ENCODE data around the gene RRP7A. TPM values are rescaled to one million over a fixed set of nuclear protein-coding genes. Genes with fewer than 3 reads are reported as not detected.
"Not testable (repeated sequence)": the region's sequence is repeated elsewhere in the genome, so short reads cannot be mapped to it uniquely, and the experiment has no call there.

Gene RRP7A
- total and polyA plus RNA-seq, 4 donors = 5.3 to 38.9 (median 28.1) TPM

DNA sequence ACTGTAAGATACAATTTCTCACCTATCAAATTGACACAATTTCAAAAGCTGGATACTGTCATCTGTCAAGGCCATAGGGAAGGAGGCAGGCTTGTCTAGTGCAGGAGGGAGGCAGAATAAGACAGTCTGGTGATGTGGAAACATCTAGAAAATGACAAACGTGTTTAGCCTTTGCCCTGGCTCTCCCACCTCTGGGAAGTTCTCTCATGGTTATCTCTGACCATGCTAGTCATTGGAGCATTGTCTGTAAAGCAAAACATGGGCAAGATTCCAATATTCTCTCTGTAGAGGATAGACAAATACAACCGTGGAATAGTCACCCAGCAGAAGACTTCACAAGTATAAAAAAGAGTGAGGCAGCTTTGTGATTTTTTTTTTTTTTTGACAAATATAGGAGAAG is 25.1 kb upstream of the RRP7A start:
- Histone ChIP-seq H3K4me3 (ENCODE audit: low read length in 2 of 2) (no peak overlapping the region), H3K9me3 (ENCODE audit: control insufficient read depth, low read length) (no peaks in the 10 kb centered on the region), H3K36me3 (ENCODE audit: control insufficient read depth in 1 of 2, insufficient read depth in 2 of 2, low read length in 1 of 2) (no peaks in the 10 kb centered on the region), H3K27ac (ENCODE audit: low read depth in 1 of 2, low read length in 2 of 2) (no peak overlapping the region), H3K27me3 (ENCODE audit: control insufficient read depth in 1 of 2, insufficient read depth in 2 of 2, low read length in 1 of 2) (no peaks in the 10 kb centered on the region), H3K4me1 (ENCODE audit: control insufficient read depth in 1 of 2, insufficient read depth in 2 of 2, low read length in 2 of 2) (no peaks in the 10 kb centered on the region)
- DNase-seq = no peak
- no peak for ATAC-seq (ENCODE audit: low FRiP score)
- 25% methylated on average over 2 of the region's 2 CpGs for WGBS, 2 donors
- intact Hi-C loops (cut with DNase I) = no loop called here

DNA sequence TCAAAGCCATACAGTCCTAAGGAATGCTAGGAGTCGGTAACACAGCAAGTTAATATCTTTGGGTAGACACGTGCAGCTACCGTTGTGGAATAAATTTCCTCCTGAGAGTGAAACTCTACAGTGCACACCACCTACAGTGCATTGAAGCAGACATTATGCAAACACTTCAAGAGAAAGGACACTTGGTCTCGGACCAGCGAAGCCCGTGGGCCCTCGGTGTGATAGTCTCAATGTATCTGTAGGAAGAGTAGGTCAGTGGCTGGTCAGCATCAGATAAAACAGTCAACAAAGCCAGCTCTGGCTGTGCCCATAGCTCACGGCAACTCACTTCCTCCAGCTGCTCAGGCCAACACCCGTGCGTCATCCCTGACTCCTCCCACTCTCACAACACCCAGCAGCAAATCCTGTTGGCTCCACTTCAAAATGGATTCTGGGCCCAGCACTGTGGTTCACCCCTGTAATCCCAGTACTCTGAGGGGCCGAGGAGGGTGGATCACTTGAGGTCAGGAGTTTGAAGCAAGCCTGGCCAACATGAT is 19.7 kb upstream of the RRP7A start:
- H3K4me3 ChIP-seq (ENCODE audit: low read length in 2 of 2); intact Hi-C loops (cut with DNase I); H3K36me3 ChIP-seq (ENCODE audit: control insufficient read depth in 1 of 2, insufficient read depth in 2 of 2, low read length in 1 of 2); H3K4me1 ChIP-seq (ENCODE audit: control insufficient read depth in 1 of 2, insufficient read depth in 2 of 2, low read length in 2 of 2); H3K9me3 ChIP-seq (ENCODE audit: control insufficient read depth, low read length); H3K27ac ChIP-seq (ENCODE audit: low read depth in 1 of 2, low read length in 2 of 2); H3K27me3 ChIP-seq (ENCODE audit: control insufficient read depth in 1 of 2, insufficient read depth in 2 of 2, low read length in 1 of 2): not testable (repeated sequence)
- DNase-seq = peak in 1 of 2 donors; percentile 37
- ATAC-seq (ENCODE audit: low FRiP score) = peak; percentile 37
- WGBS, 2 donors = 60% methylated on average over 1 to 9 of the region's 11 CpGs

DNA sequence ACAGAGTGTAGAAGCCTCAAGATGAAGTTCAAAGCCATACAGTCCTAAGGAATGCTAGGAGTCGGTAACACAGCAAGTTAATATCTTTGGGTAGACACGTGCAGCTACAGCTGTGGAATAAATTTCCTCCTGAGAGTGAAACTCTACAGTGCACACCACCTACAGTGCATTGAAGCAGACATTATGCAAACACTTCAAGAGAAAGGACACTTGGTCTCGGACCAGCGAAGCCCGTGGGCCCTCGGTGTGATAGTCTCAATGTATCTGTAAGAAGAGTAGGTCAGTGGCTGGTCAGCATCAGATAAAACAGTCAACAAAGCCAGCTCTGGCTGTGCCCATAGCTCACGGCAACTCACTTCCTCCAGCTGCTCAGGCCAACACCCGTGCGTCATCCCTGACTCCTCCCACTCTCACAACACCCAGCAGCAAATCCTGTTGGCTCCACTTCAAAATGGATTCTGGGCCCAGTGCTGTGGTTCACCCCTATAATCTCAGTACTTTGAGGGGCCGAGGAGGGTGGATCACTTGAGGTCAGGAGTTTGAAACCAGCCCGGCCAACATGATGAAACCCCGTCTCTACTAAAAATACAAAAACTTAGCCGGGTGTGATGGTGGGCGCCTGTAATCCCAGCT is 17.7 kb upstream of the RRP7A start:
- H3K36me3 ChIP-seq (ENCODE audit: control insufficient read depth in 1 of 2, insufficient read depth in 2 of 2, low read length in 1 of 2); H3K27me3 ChIP-seq (ENCODE audit: control insufficient read depth in 1 of 2, insufficient read depth in 2 of 2, low read length in 1 of 2); intact Hi-C loops (cut with DNase I); H3K4me3 ChIP-seq (ENCODE audit: low read length in 2 of 2); H3K9me3 ChIP-seq (ENCODE audit: control insufficient read depth, low read length); DNase-seq; H3K27ac ChIP-seq (ENCODE audit: low read depth in 1 of 2, low read length in 2 of 2); H3K4me1 ChIP-seq (ENCODE audit: control insufficient read depth in 1 of 2, insufficient read depth in 2 of 2, low read length in 2 of 2): not testable (repeated sequence)
- WGBS, 2 donors = 54 to 61% methylated on average over 7 to 14 of the region's 14 CpGs
- ATAC-seq (ENCODE audit: low FRiP score) = peak; percentile 80

DNA sequence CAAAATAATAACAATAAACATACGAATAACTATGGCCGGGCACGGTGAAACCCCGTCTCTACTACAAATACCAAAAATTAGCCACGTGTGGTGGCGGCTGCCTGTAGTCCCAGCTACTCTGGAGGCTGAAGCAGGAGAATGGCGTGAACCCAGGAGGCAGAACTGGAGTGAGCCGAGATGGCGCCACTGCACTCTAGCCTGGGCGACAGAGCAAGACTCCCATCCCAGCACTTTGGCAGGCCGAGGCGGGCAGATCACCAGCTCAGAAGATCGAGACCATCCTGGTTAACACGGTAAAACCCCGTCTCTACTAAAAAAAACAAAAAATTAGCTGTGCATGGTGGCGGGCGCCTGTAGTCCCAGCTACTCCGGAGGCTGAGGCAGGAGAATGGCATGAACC is 17.0 kb upstream of the RRP7A start:
- DNase-seq; ATAC-seq (ENCODE audit: low FRiP score); intact Hi-C loops (cut with DNase I); H3K36me3 ChIP-seq (ENCODE audit: control insufficient read depth in 1 of 2, insufficient read depth in 2 of 2, low read length in 1 of 2); H3K4me1 ChIP-seq (ENCODE audit: control insufficient read depth in 1 of 2, insufficient read depth in 2 of 2, low read length in 2 of 2); H3K27me3 ChIP-seq (ENCODE audit: control insufficient read depth in 1 of 2, insufficient read depth in 2 of 2, low read length in 1 of 2); H3K27ac ChIP-seq (ENCODE audit: low read depth in 1 of 2, low read length in 2 of 2); H3K4me3 ChIP-seq (ENCODE audit: low read length in 2 of 2); H3K9me3 ChIP-seq (ENCODE audit: control insufficient read depth, low read length): not testable (repeated sequence)
- WGBS, 2 donors = 94 to 96% methylated on average over 18 of the region's 18 CpGs

DNA sequence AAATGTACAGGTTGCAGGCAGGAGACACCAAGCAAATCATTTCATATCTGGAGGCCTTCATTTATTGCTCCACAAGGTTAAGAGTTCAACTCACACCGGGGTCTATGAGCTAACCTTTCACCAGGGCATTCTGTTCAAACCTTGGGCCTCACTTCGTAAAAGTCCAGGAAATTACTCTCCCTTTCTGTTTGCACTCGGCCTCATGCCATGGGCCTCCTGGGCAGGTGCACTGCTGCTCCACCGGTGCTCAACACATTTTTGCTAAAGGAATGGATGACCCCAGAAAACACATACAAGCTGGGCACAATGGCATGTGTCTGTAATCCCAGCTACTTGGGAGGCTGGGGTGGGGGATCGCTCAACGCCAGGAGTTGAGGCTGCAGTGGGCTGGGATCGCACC is 16.6 kb upstream of the RRP7A start:
- Histone ChIP-seq H3K4me3 (ENCODE audit: low read length in 2 of 2) (no peak overlapping the region), H3K9me3 (ENCODE audit: control insufficient read depth, low read length) (no peaks in the 10 kb centered on the region), H3K36me3 (ENCODE audit: control insufficient read depth in 1 of 2, insufficient read depth in 2 of 2, low read length in 1 of 2) (no peaks in the 10 kb centered on the region), H3K27ac (ENCODE audit: low read depth in 1 of 2, low read length in 2 of 2) (no peak overlapping the region), H3K27me3 (ENCODE audit: control insufficient read depth in 1 of 2, insufficient read depth in 2 of 2, low read length in 1 of 2) (no peaks in the 10 kb centered on the region), H3K4me1 (ENCODE audit: control insufficient read depth in 1 of 2, insufficient read depth in 2 of 2, low read length in 2 of 2) (no peaks in the 10 kb centered on the region)
- ATAC-seq (ENCODE audit: low FRiP score) (no peak), DNase-seq (no peak)
- 92 to 99% methylated on average over 7 of the region's 7 CpGs for WGBS, 2 donors
- intact Hi-C loops (cut with DNase I) = no loop called here

DNA sequence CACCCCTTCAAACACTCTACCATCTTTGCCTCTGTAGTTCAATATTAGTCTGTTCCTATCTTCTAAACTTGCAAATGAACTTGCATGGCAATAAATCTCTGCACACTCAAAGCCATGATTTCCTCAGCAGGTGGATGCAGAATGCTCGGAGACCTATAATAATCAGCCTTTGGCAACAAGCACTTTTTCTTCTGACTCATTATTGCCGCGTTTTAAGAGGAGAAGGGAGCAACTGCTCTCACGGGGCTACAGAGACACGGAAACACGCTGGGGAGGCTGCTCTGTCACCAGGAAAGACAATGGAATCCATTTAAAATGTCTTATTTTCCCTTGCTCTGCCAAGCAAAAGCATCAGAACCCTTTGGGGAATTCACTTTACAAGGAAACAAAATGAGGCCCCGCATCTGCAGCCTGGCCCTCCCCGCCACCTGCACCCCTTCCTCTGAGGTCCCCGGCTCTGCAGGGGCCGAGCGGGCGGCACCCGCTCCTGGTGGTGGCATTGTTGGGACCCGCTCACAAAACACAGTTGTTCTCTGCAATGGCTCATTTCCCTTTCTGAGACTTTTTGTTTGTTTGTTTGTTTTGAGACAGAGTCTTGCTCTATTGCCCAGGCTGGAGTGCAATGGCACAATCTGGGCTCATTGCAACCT is 15.6 kb upstream of the RRP7A start:
- H3K27me3 ChIP-seq (ENCODE audit: control insufficient read depth in 1 of 2, insufficient read depth in 2 of 2, low read length in 1 of 2); DNase-seq; H3K9me3 ChIP-seq (ENCODE audit: control insufficient read depth, low read length); H3K36me3 ChIP-seq (ENCODE audit: control insufficient read depth in 1 of 2, insufficient read depth in 2 of 2, low read length in 1 of 2); H3K4me1 ChIP-seq (ENCODE audit: control insufficient read depth in 1 of 2, insufficient read depth in 2 of 2, low read length in 2 of 2); ATAC-seq (ENCODE audit: low FRiP score); intact Hi-C loops (cut with DNase I); H3K27ac ChIP-seq (ENCODE audit: low read depth in 1 of 2, low read length in 2 of 2); H3K4me3 ChIP-seq (ENCODE audit: low read length in 2 of 2): not testable (repeated sequence)
- 68 to 73% methylated on average over 1 to 4 of the region's 14 CpGs for WGBS, 2 donors

DNA sequence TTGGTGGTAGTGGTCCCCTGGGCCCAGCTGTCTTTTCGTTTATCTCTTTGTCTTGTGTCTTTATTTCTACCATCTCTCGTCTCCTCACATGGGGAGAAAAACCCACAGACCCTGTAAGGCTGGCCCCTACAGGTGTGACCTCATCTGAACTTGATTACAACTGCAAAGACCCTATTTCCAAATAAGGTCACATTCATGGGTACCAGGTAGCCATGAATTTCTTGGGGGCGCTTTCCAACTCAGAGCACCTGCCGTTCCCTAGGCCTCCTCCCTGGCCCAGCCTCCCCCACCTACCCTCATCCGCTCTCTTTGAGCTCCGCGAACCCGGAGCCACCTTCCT is 14.0 kb upstream of the RRP7A start:
- Histone ChIP-seq H3K27me3 (ENCODE audit: control insufficient read depth in 1 of 2, insufficient read depth in 2 of 2, low read length in 1 of 2) (no peaks in the 10 kb centered on the region), H3K4me1 (ENCODE audit: control insufficient read depth in 1 of 2, insufficient read depth in 2 of 2, low read length in 2 of 2) (no peaks in the 10 kb centered on the region), H3K4me3 (ENCODE audit: low read length in 2 of 2) (no peak overlapping the region), H3K27ac (ENCODE audit: low read depth in 1 of 2, low read length in 2 of 2) (no peak overlapping the region), H3K9me3 (ENCODE audit: control insufficient read depth, low read length) (no peaks in the 10 kb centered on the region), H3K36me3 (ENCODE audit: control insufficient read depth in 1 of 2, insufficient read depth in 2 of 2, low read length in 1 of 2) (no peaks in the 10 kb centered on the region)
- WGBS, 2 donors = 91 to 92% methylated on average over 6 to 8 of the region's 8 CpGs
- DNase-seq = no peak
- no peak for ATAC-seq (ENCODE audit: low FRiP score)
- intact Hi-C loops (cut with DNase I) = no loop called here

DNA sequence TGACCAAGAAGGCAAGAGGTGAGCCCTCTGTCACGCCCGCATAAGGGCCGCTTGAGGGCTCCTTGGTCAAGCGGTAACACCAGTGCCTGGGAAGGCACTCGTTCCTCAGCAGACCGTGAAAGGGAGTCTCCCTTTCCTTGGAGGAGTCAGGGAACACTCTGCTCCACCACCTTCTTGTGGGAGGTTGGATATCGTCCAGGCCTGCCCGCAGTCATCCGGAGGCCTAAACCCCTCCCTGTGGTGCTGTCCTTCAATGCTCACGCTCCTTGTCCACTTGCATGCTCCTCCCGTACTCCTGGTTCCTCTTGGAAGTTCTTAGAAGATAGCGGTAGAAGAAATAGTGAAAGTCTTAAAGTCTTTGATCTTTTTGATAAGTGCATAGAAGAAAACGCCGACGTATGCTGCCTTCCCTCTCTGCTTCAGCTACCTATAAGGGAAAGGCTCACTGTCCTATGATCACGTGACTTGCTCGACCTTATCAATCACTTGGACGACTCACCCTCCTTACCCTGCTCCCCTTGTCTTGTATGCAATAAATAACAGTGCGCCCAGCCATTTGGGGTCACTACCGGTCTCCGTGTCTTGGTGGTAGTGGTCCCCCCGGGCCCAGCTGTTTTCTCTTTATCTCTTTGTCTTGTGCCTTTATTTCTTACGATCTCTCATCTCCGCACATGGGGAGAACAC is 11.9 kb upstream of the RRP7A start:
- H3K27ac ChIP-seq (ENCODE audit: low read depth in 1 of 2, low read length in 2 of 2); H3K9me3 ChIP-seq (ENCODE audit: control insufficient read depth, low read length); H3K4me3 ChIP-seq (ENCODE audit: low read length in 2 of 2); H3K36me3 ChIP-seq (ENCODE audit: control insufficient read depth in 1 of 2, insufficient read depth in 2 of 2, low read length in 1 of 2); H3K27me3 ChIP-seq (ENCODE audit: control insufficient read depth in 1 of 2, insufficient read depth in 2 of 2, low read length in 1 of 2); H3K4me1 ChIP-seq (ENCODE audit: control insufficient read depth in 1 of 2, insufficient read depth in 2 of 2, low read length in 2 of 2); DNase-seq; ATAC-seq (ENCODE audit: low FRiP score); intact Hi-C loops (cut with DNase I): not testable (repeated sequence)
- WGBS, 2 donors = 87 to 88% methylated on average over 20 to 24 of the region's 24 CpGs

DNA sequence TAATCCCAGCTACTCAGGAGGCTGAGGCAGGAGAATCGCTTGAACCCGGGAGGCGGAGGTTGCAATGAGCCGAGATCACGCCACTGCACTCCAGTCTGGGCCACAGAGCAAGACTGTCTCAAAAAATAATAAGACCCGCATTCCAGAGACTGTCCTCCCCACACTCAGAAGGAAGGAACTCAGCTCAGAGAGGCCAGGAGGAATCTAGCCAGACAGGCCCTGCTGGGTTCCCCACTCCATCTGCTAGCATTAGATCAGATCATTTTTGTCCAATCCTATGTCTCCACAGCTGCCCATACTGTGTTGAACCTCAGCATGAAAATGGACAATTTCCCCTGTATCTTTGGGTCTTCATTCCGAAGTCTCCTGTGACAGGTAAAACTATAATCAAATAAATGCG is 9.8 kb upstream of the RRP7A start:
- WGBS, 2 donors = 87 to 93% methylated on average over 7 to 8 of the region's 8 CpGs
- intact Hi-C loops (cut with DNase I); H3K4me3 ChIP-seq (ENCODE audit: low read length in 2 of 2); H3K9me3 ChIP-seq (ENCODE audit: control insufficient read depth, low read length); H3K27ac ChIP-seq (ENCODE audit: low read depth in 1 of 2, low read length in 2 of 2); H3K4me1 ChIP-seq (ENCODE audit: control insufficient read depth in 1 of 2, insufficient read depth in 2 of 2, low read length in 2 of 2); ATAC-seq (ENCODE audit: low FRiP score); H3K27me3 ChIP-seq (ENCODE audit: control insufficient read depth in 1 of 2, insufficient read depth in 2 of 2, low read length in 1 of 2); H3K36me3 ChIP-seq (ENCODE audit: control insufficient read depth in 1 of 2, insufficient read depth in 2 of 2, low read length in 1 of 2); DNase-seq: not testable (repeated sequence)
